Measurements from ENCODE around the gene TBC1D14. TPM values are rescaled to one million over a fixed set of nuclear protein-coding genes. Genes with fewer than 3 reads are reported as not detected.

TBC1D14 gene
- total and polyA plus RNA-seq, 9 of the 15 experiments (the other 6 are each of a cell fraction or from before 2014, with no cell fraction given) = 2.1 to 59.6 (median 44.8) TPM

DNA sequence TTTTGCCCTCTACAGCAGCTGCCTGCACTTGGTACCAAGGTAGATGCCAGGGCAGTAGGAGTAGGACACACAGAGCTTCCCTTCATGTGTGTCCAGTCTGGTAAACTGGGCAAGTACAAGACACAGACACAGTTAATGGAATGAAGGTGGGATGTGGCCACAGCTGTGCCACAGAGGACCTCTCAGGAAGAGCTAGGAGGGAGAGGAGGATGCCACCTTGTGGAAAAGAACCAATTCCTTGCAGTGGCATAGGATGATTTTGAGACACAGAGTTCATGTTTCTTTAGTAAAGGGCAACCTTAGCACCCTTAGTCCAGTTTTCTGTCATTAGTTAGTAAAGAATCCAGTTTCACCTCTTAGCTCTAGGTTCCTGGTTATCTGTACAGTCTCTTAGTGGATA is 36.3 kb upstream of the TBC1D14 start:
- TF ChIP-seq, protein P1, sequence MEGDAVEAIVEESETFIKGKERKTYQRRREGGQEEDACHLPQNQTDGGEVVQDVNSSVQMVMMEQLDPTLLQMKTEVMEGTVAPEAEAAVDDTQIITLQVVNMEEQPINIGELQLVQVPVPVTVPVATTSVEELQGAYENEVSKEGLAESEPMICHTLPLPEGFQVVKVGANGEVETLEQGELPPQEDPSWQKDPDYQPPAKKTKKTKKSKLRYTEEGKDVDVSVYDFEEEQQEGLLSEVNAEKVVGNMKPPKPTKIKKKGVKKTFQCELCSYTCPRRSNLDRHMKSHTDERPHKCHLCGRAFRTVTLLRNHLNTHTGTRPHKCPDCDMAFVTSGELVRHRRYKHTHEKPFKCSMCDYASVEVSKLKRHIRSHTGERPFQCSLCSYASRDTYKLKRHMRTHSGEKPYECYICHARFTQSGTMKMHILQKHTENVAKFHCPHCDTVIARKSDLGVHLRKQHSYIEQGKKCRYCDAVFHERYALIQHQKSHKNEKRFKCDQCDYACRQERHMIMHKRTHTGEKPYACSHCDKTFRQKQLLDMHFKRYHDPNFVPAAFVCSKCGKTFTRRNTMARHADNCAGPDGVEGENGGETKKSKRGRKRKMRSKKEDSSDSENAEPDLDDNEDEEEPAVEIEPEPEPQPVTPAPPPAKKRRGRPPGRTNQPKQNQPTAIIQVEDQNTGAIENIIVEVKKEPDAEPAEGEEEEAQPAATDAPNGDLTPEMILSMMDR (IDR thresholded peaks at IDR 0.05 in 2 of 3, conservative IDR thresholded peaks at IDR 0.05 in 1 of 3; ENCODE audit: insufficient read depth in 2 of 3, low read depth in 1 of 3, low read length in 3 of 3) = peak in 1 of 3 experiments; percentile 39; a peak in 2 of 6 replicates
- no peak for TF ChIP-seq EHMT2 (IDR thresholded peaks at IDR 0.05)
- TF ChIP-seq, protein P2, sequence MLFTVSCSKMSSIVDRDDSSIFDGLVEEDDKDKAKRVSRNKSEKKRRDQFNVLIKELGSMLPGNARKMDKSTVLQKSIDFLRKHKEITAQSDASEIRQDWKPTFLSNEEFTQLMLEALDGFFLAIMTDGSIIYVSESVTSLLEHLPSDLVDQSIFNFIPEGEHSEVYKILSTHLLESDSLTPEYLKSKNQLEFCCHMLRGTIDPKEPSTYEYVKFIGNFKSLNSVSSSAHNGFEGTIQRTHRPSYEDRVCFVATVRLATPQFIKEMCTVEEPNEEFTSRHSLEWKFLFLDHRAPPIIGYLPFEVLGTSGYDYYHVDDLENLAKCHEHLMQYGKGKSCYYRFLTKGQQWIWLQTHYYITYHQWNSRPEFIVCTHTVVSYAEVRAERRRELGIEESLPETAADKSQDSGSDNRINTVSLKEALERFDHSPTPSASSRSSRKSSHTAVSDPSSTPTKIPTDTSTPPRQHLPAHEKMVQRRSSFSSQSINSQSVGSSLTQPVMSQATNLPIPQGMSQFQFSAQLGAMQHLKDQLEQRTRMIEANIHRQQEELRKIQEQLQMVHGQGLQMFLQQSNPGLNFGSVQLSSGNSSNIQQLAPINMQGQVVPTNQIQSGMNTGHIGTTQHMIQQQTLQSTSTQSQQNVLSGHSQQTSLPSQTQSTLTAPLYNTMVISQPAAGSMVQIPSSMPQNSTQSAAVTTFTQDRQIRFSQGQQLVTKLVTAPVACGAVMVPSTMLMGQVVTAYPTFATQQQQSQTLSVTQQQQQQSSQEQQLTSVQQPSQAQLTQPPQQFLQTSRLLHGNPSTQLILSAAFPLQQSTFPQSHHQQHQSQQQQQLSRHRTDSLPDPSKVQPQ (CRISPR knock-in tag; IDR thresholded peaks at IDR 0.05; ENCODE audit: borderline replicate concordance) = no peak
- TF ChIP-seq, protein P3, sequence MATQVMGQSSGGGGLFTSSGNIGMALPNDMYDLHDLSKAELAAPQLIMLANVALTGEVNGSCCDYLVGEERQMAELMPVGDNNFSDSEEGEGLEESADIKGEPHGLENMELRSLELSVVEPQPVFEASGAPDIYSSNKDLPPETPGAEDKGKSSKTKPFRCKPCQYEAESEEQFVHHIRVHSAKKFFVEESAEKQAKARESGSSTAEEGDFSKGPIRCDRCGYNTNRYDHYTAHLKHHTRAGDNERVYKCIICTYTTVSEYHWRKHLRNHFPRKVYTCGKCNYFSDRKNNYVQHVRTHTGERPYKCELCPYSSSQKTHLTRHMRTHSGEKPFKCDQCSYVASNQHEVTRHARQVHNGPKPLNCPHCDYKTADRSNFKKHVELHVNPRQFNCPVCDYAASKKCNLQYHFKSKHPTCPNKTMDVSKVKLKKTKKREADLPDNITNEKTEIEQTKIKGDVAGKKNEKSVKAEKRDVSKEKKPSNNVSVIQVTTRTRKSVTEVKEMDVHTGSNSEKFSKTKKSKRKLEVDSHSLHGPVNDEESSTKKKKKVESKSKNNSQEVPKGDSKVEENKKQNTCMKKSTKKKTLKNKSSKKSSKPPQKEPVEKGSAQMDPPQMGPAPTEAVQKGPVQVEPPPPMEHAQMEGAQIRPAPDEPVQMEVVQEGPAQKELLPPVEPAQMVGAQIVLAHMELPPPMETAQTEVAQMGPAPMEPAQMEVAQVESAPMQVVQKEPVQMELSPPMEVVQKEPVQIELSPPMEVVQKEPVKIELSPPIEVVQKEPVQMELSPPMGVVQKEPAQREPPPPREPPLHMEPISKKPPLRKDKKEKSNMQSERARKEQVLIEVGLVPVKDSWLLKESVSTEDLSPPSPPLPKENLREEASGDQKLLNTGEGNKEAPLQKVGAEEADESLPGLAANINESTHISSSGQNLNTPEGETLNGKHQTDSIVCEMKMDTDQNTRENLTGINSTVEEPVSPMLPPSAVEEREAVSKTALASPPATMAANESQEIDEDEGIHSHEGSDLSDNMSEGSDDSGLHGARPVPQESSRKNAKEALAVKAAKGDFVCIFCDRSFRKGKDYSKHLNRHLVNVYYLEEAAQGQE (IDR thresholded peaks at IDR 0.05; ENCODE audit: borderline replicate concordance) = peak; percentile 20; the same call in 1 of the 2 replicates
- TF ChIP-seq, protein P3 (CRISPR knock-in tag; IDR thresholded peaks at IDR 0.05; ENCODE audit: low read depth) = no peak
- peak in 1 of 2 experiments; percentile 46; a peak in 2 of 4 replicates for TF ChIP-seq RAD21 (CRISPR knock-in tag; conservative IDR thresholded peaks at IDR 0.05 in 1 of 2, IDR thresholded peaks at IDR 0.05 in 1 of 2)
- Histone ChIP-seq H3K9ac (ENCODE audit: insufficient read depth in 1 of 2, low read depth in 2 of 2, low read length in 2 of 2) (no peak overlapping the region), H3K79me2 (ENCODE audit: control insufficient read depth, insufficient read depth, low read length) (0 out of 3 replicates have a peak, but pooled peaks cover 7% of the 10 kb centered on the region), H3K9me1 (ENCODE audit: control insufficient read depth, insufficient read depth, low read length) (no peaks in the 10 kb centered on the region), H3K4me3 (no peak overlapping the region), H3K27ac (ENCODE audit: extremely low read depth, low read depth, low read length) (no peak overlapping the region), H3K4me2 (ENCODE audit: insufficient read depth, low read length) (no peak overlapping the region), H3K36me3 (ENCODE audit: control insufficient read depth, insufficient read depth, low read length) (peaks cover 72% of the 10 kb centered on the region), H2AFZ (ENCODE audit: low read depth, low read length) (no peak overlapping the region), H3K27me3 (ENCODE audit: control insufficient read depth in 2 of 2, insufficient read depth in 2 of 2, low read length in 2 of 2) (no peaks in the 10 kb centered on the region), H3K4me1 (replicated peaks in 1 of 2; ENCODE audit: control insufficient read depth in 2 of 2, insufficient read depth in 2 of 2, low read length in 2 of 2) (no peaks in the 10 kb centered on the region; a peak in 1 of 5 replicates), H3K9me3 (replicated peaks; ENCODE audit: control insufficient read depth, insufficient read depth, low read depth, low read length) (no peaks in the 10 kb centered on the region), H4K20me1 (replicated peaks; ENCODE audit: control insufficient read depth, insufficient read depth, low read length) (peaks cover 5% of the 10 kb centered on the region)
- ChIA-PET CTCF (ENCODE audit: low intra/inter-chr PET ratio) (interaction anchor here (1.0 to 4.7 kb wide), 2 partner anchors 93 to 153 kb away, joined by 4 to 66 read pairs; no protein-coding TSS in a partner anchor), POLR2A (interaction anchor here (0.6 to 2.0 kb wide), 15 partner anchors 10 to 244 kb away, joined by 3 to 8 read pairs (median 4); partner anchors contain the start of gene GRPEL1)
- DNase-seq (ENCODE audit: extremely low read depth in 1 of 4, low spot score in 3 of 4) (no peak), FAIRE-seq (no peak), ATAC-seq (peak; percentile 29; the same call in 2 of the 3 replicates)
- BruUV-seq (replicated peaks) = no TSS peak
- intact Hi-C loops (cut with micrococcal nuclease) (no loop called here), in situ Hi-C loops (cut with MboI) (no loop called here)

All from K562 (cell line).